Cerebellar cortex (tissue), 1 donor: ENCODE data around the gene XXYLT1.
A peak's percentile ranks its signal among the peaks of the same experiment; 100 is the strongest.

Experiments used
- DNase-seq: peaks from one replicate; pipeline ENCODE4 v3.0.0-alpha.2; 2015; ENCODE audit warnings: low spot score

The XXYLT1 gene

GRCh38 chr3:195129644-195130492, 141.1 kb downstream of the XXYLT1 start:
- no peak for DNase-seq

GRCh38 chr3:195129072-195129643, 141.8 kb downstream of the XXYLT1 start:
- no peak for DNase-seq

- DNase-seq = no peak
These were observed 142.5 kb downstream of the XXYLT1 start for GRCh38 chr3:195128255-195129071.

GRCh38 chr3:195126056-195126605, 144.8 kb downstream of the XXYLT1 start:
- no peak for DNase-seq

GRCh38 chr3:195125646-195126045, 145.3 kb downstream of the XXYLT1 start:
- no peak for DNase-seq

- DNase-seq = no peak
These were observed 146.5 kb downstream of the XXYLT1 start for GRCh38 chr3:195124378-195124992.

- no peak for DNase-seq
These were observed 147.7 kb downstream of the XXYLT1 start for GRCh38 chr3:195123281-195123691.

GRCh38 chr3:195122261-195122660, 148.7 kb downstream of the XXYLT1 start:
- no peak for DNase-seq

- DNase-seq = no peak
These were observed 150.7 kb downstream of the XXYLT1 start for GRCh38 chr3:195120267-195120601.

GRCh38 chr3:195119461-195120266, 151.3 kb downstream of the XXYLT1 start:
- no peak for DNase-seq

- no peak for DNase-seq
These were observed 152.3 kb downstream of the XXYLT1 start for GRCh38 chr3:195118671-195119070.

- DNase-seq = no peak
These were observed 152.9 kb downstream of the XXYLT1 start for GRCh38 chr3:195117978-195118581.

GRCh38 chr3:195116407-195117185, 154.4 kb downstream of the XXYLT1 start:
- no peak for DNase-seq

GRCh38 chr3:195115600-195116406, 155.2 kb downstream of the XXYLT1 start:
- DNase-seq = no peak

GRCh38 chr3:195114786-195115599, 156.0 kb downstream of the XXYLT1 start:
- DNase-seq = no peak

- DNase-seq = peak; percentile 38
These were observed 157.2 kb downstream of the XXYLT1 start for GRCh38 chr3:195113536-195114425.

- no peak for DNase-seq
These were observed 157.9 kb downstream of the XXYLT1 start for GRCh38 chr3:195113048-195113447.
